Measurements from ENCODE around the gene ZIM2. TPM values are rescaled to one million over a fixed set of nuclear protein-coding genes. Genes with fewer than 3 reads are reported as not detected.

Gene ZIM2
- total and polyA plus RNA-seq, 2 experiments from 2014 or later, result not detected

DNA sequence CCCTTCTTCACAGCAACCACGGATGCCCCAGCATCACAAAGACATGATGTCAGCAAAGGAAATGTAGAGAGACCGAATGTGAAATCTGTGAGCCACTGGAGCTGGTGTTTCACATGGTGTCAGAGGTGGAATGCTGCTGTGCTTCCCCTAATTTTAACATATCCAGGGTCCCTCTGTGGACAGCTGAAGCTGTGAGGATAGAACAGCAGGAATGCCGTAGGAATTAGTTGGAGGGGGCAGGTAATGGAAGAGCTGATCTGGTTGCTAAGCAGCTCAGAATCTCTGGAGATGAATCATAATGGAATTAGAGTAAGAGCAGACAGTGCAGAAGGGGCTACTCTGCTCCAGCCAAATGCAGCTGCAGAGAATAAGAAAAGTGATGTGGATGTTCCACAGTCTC, 100.0 kb downstream of the ZIM2 start (continued):
- TF ChIP-seq, protein P1, sequence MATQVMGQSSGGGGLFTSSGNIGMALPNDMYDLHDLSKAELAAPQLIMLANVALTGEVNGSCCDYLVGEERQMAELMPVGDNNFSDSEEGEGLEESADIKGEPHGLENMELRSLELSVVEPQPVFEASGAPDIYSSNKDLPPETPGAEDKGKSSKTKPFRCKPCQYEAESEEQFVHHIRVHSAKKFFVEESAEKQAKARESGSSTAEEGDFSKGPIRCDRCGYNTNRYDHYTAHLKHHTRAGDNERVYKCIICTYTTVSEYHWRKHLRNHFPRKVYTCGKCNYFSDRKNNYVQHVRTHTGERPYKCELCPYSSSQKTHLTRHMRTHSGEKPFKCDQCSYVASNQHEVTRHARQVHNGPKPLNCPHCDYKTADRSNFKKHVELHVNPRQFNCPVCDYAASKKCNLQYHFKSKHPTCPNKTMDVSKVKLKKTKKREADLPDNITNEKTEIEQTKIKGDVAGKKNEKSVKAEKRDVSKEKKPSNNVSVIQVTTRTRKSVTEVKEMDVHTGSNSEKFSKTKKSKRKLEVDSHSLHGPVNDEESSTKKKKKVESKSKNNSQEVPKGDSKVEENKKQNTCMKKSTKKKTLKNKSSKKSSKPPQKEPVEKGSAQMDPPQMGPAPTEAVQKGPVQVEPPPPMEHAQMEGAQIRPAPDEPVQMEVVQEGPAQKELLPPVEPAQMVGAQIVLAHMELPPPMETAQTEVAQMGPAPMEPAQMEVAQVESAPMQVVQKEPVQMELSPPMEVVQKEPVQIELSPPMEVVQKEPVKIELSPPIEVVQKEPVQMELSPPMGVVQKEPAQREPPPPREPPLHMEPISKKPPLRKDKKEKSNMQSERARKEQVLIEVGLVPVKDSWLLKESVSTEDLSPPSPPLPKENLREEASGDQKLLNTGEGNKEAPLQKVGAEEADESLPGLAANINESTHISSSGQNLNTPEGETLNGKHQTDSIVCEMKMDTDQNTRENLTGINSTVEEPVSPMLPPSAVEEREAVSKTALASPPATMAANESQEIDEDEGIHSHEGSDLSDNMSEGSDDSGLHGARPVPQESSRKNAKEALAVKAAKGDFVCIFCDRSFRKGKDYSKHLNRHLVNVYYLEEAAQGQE (IDR thresholded peaks at IDR 0.05; ENCODE audit: unreplicated experiment), result no peak
- no peak for TF ChIP-seq NANOG (IDR thresholded peaks at IDR 0.05; ENCODE audit: borderline replicate concordance)

DNA sequence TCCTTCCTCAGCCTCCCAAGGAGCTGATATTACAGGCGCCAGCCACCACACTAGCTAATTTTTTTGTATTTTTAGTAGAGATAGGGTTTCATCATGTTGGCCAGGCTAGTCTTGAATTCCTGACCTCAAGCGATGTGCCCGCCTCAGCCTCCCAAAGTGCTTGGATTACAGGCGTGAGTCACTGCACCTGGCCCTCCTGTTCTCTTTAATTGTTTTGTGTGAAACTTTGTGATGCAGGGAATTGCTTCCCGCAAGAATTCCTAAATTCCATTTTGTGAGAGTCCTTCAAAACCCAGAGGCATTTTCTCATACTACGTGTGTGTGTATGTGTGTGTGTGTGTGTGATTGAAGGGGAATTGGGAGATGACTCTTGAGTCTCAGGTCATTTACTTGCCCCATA, 104.0 kb downstream of the ZIM2 start:
- no peak overlapping the region for H2AFZ ChIP-seq
- no peaks in the 10 kb centered on the region for H3K9me2 ChIP-seq (ENCODE audit: insufficient read depth)
- H3K4me2 ChIP-seq, result no peak overlapping the region
- Mint-ChIP-seq H3K27ac (no peak overlapping the region), H3K4me3 (no peak overlapping the region), H3K36me3 (ENCODE audit: low read depth) (peaks cover 43% of the 10 kb centered on the region), H3K27me3 (ENCODE audit: insufficient read depth, low read depth, poor library complexity) (peaks cover 8% of the 10 kb centered on the region), H3K9me3 (peaks cover 97% of the 10 kb centered on the region), H3K4me1 (no peaks in the 10 kb centered on the region)
- no peak overlapping the region for H3K4me3 ChIP-seq
- ATAC-seq (no peak), DNase-seq (ENCODE audit: low spot score) (no peak)
- H3K27me3 ChIP-seq (ENCODE audit: insufficient read depth), result no peaks in the 10 kb centered on the region
- H3K27ac ChIP-seq (ENCODE audit: low read depth), result no peak overlapping the region
- H3F3A ChIP-seq (replicated peaks; ENCODE audit: low read depth), result no peaks in the 10 kb centered on the region
- H3K36me3 ChIP-seq (ENCODE audit: insufficient read depth), result no peaks in the 10 kb centered on the region; the same call in 1 of the 2 replicates
- no peaks in the 10 kb centered on the region for H4K20me1 ChIP-seq (replicated peaks; ENCODE audit: insufficient read depth)
- no peaks in the 10 kb centered on the region for H3K79me2 ChIP-seq (replicated peaks; ENCODE audit: insufficient read depth)
- no peaks in the 10 kb centered on the region for H3K4me1 ChIP-seq (ENCODE audit: insufficient read depth)
- TF ChIP-seq, protein P2, sequence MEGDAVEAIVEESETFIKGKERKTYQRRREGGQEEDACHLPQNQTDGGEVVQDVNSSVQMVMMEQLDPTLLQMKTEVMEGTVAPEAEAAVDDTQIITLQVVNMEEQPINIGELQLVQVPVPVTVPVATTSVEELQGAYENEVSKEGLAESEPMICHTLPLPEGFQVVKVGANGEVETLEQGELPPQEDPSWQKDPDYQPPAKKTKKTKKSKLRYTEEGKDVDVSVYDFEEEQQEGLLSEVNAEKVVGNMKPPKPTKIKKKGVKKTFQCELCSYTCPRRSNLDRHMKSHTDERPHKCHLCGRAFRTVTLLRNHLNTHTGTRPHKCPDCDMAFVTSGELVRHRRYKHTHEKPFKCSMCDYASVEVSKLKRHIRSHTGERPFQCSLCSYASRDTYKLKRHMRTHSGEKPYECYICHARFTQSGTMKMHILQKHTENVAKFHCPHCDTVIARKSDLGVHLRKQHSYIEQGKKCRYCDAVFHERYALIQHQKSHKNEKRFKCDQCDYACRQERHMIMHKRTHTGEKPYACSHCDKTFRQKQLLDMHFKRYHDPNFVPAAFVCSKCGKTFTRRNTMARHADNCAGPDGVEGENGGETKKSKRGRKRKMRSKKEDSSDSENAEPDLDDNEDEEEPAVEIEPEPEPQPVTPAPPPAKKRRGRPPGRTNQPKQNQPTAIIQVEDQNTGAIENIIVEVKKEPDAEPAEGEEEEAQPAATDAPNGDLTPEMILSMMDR (conservative IDR thresholded peaks at IDR 0.05; ENCODE audit: low read depth in 2 of 2), result no peak
- TF ChIP-seq POLR2AphosphoS5 (IDR thresholded peaks at IDR 0.05; ENCODE audit: low read depth) (no peak), NANOG (IDR thresholded peaks at IDR 0.05; ENCODE audit: borderline replicate concordance) (no peak), EZH2phosphoT487 (IDR thresholded peaks at IDR 0.05; ENCODE audit: unreplicated experiment) (no peak), ZNF331 (CRISPR knock-in tag; IDR thresholded peaks at IDR 0.05; ENCODE audit: low read depth) (no peak)
- TF ChIP-seq, protein P1 (IDR thresholded peaks at IDR 0.05; ENCODE audit: unreplicated experiment), result no peak
- TF ChIP-seq, protein P3, sequence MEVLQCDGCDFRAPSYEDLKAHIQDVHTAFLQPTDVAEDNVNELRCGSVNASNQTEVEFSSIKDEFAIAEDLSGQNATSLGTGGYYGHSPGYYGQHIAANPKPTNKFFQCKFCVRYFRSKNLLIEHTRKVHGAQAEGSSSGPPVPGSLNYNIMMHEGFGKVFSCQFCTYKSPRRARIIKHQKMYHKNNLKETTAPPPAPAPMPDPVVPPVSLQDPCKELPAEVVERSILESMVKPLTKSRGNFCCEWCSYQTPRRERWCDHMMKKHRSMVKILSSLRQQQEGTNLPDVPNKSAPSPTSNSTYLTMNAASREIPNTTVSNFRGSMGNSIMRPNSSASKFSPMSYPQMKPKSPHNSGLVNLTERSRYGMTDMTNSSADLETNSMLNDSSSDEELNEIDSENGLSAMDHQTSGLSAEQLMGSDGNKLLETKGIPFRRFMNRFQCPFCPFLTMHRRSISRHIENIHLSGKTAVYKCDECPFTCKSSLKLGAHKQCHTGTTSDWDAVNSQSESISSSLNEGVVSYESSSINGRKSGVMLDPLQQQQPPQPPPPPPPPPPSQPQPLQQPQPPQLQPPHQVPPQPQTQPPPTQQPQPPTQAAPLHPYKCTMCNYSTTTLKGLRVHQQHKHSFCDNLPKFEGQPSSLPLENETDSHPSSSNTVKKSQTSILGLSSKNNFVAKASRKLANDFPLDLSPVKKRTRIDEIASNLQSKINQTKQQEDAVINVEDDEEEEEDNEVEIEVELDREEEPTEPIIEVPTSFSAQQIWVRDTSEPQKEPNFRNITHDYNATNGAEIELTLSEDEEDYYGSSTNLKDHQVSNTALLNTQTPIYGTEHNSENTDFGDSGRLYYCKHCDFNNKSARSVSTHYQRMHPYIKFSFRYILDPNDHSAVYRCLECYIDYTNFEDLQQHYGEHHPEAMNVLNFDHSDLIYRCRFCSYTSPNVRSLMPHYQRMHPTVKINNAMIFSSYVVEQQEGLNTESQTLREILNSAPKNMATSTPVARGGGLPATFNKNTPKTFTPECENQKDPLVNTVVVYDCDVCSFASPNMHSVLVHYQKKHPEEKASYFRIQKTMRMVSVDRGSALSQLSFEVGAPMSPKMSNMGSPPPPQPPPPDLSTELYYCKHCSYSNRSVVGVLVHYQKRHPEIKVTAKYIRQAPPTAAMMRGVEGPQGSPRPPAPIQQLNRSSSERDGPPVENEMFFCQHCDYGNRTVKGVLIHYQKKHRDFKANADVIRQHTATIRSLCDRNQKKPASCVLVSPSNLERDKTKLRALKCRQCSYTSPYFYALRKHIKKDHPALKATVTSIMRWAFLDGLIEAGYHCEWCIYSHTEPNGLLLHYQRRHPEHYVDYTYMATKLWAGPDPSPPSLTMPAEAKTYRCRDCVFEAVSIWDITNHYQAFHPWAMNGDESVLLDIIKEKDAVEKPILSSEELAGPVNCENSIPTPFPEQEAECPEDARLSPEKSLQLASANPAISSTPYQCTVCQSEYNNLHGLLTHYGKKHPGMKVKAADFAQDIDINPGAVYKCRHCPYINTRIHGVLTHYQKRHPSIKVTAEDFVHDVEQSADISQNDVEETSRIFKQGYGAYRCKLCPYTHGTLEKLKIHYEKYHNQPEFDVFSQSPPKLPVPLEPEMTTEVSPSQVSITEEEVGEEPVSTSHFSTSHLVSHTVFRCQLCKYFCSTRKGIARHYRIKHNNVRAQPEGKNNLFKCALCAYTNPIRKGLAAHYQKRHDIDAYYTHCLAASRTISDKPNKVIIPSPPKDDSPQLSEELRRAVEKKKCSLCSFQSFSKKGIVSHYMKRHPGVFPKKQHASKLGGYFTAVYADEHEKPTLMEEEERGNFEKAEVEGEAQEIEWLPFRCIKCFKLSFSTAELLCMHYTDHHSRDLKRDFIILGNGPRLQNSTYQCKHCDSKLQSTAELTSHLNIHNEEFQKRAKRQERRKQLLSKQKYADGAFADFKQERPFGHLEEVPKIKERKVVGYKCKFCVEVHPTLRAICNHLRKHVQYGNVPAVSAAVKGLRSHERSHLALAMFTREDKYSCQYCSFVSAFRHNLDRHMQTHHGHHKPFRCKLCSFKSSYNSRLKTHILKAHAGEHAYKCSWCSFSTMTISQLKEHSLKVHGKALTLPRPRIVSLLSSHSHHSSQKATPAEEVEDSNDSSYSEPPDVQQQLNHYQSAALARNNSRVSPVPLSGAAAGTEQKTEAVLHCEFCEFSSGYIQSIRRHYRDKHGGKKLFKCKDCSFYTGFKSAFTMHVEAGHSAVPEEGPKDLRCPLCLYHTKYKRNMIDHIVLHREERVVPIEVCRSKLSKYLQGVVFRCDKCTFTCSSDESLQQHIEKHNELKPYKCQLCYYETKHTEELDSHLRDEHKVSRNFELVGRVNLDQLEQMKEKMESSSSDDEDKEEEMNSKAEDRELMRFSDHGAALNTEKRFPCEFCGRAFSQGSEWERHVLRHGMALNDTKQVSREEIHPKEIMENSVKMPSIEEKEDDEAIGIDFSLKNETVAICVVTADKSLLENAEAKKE (CRISPR knock-in tag; IDR thresholded peaks at IDR 0.05), result no peak
- TF ChIP-seq, protein P4, sequence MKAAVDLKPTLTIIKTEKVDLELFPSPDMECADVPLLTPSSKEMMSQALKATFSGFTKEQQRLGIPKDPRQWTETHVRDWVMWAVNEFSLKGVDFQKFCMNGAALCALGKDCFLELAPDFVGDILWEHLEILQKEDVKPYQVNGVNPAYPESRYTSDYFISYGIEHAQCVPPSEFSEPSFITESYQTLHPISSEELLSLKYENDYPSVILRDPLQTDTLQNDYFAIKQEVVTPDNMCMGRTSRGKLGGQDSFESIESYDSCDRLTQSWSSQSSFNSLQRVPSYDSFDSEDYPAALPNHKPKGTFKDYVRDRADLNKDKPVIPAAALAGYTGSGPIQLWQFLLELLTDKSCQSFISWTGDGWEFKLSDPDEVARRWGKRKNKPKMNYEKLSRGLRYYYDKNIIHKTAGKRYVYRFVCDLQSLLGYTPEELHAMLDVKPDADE (IDR thresholded peaks at IDR 0.05), result no peak
